Measurements from ENCODE around the gene NUTM2D. TPM values are rescaled to one million over a fixed set of nuclear protein-coding genes. Genes with fewer than 3 reads are reported as not detected.
"Not testable (repeated sequence)": the region's sequence is repeated elsewhere in the genome, so short reads cannot be mapped to it uniquely, and the experiment has no call there.

NUTM2D gene
- total RNA-seq, 1 experiment from 2014 or later = 0.59 TPM

- H3K27ac ChIP-seq; DNase-seq; H3K27me3 ChIP-seq; H3K4me3 ChIP-seq; H3K4me1 ChIP-seq; H3K36me3 ChIP-seq; H3K9me3 ChIP-seq (replicated peaks): not testable (repeated sequence)
Observed at GRCh38 chr10:87413921-87414320, 56.4 kb downstream of the NUTM2D start.

Other genes starting within 250 kb of the NUTM2D start
- gene NUTM2A, start 132.3 kb upstream of the NUTM2D start, total RNA-seq (2014; rRNA removed; shearing (Covaris generic)) = 0.30 and 0.48 TPM in 2 replicates
- gene MINPP1, start 147.1 kb downstream of the NUTM2D start, total RNA-seq (2014; rRNA removed; shearing (Covaris generic)) = 18.5 and 19.3 TPM in 2 replicates

Data from SJCRH30 (cell line).